T-helper 2 cell treated with Interferon-gamma antibody and Interleukin-4, amounts not matched to agents 5 μg/mL and 100 μg/mL, for 36 hours (primary cell): ENCODE measurements around the gene GPAT2.
"Not testable (repeated sequence)": the region's sequence is repeated elsewhere in the genome, so short reads cannot be mapped to it uniquely, and the experiment has no call there.

ENCODE experiments used
- DNase-seq: peaks from one replicate; pipeline ENCODE4 v3.0.0; 2021; ENCODE audit warnings: low spot score
- H3K27ac Mint-ChIP-seq: one replicate; pipeline ENCODE4 v1.8.0; 2021; ENCODE audit warnings: mild to moderate bottlenecking, mixed read lengths
- H3K27me3 Mint-ChIP-seq: one replicate; pipeline ENCODE4 v1.8.0; 2021; ENCODE audit warnings: low read depth, mixed read lengths
- H3K36me3 Mint-ChIP-seq: one replicate; pipeline ENCODE4 v1.8.0; 2021; ENCODE audit warnings: low read depth, mixed read lengths
- H3K4me1 Mint-ChIP-seq: one replicate; pipeline ENCODE4 v1.8.0; 2021; ENCODE audit warnings: low read depth, mixed read lengths
- H3K4me3 Mint-ChIP-seq: one replicate; pipeline ENCODE4 v1.8.0; 2022; ENCODE audit warnings: mild to moderate bottlenecking, moderate library complexity, mixed read lengths
- H3K9me3 Mint-ChIP-seq: one replicate; pipeline ENCODE4 v1.8.0; 2021; ENCODE audit warnings: mixed read lengths

GPAT2 gene

GRCh38 chr2:96034792-96035191, at the start of gene GPAT2:
Gene GPAT2, minus strand, starts transcription at chr2:96034916. Its CDS starts 2,557 bp downstream, at chr2:96032359.
- not testable (repeated sequence) for H3K4me3 Mint-ChIP-seq, H3K9me3 Mint-ChIP-seq, H3K27me3 Mint-ChIP-seq, DNase-seq, H3K36me3 Mint-ChIP-seq, H3K4me1 Mint-ChIP-seq, H3K27ac Mint-ChIP-seq

GRCh38 chr2:96083989-96084857, 49.5 kb upstream of the GPAT2 start:
- Mint-ChIP-seq H3K4me3 (no peak overlapping the region), H3K4me1 (peaks cover 4% of the 10 kb centered on the region), H3K27me3 (peaks cover 12% of the 10 kb centered on the region), H3K36me3 (no peaks in the 10 kb centered on the region), H3K27ac (no peak overlapping the region), H3K9me3 (no peaks in the 10 kb centered on the region)
- no peak for DNase-seq

GRCh38 chr2:96083064-96083939, 48.6 kb upstream of the GPAT2 start:
- H3K4me1 Mint-ChIP-seq = peaks cover 4% of the 10 kb centered on the region
- no peak for DNase-seq
- no peak overlapping the region for H3K27ac Mint-ChIP-seq
- no peaks in the 10 kb centered on the region for H3K9me3 Mint-ChIP-seq
- H3K4me3 Mint-ChIP-seq = no peak overlapping the region
- H3K36me3 Mint-ChIP-seq = no peaks in the 10 kb centered on the region
- H3K27me3 Mint-ChIP-seq = peaks cover 19% of the 10 kb centered on the region

GRCh38 chr2:96082211-96083063, 47.7 kb upstream of the GPAT2 start:
- Mint-ChIP-seq H3K36me3 (no peaks in the 10 kb centered on the region), H3K27me3 (peaks cover 22% of the 10 kb centered on the region), H3K27ac (no peak overlapping the region), H3K9me3 (no peaks in the 10 kb centered on the region), H3K4me3 (no peak overlapping the region), H3K4me1 (peaks cover 4% of the 10 kb centered on the region)
- no peak for DNase-seq

GRCh38 chr2:96081042-96081441, 46.3 kb upstream of the GPAT2 start:
- DNase-seq = no peak
- no peak overlapping the region for H3K27ac Mint-ChIP-seq
- no peaks in the 10 kb centered on the region for H3K36me3 Mint-ChIP-seq
- H3K9me3 Mint-ChIP-seq = no peaks in the 10 kb centered on the region
- H3K27me3 Mint-ChIP-seq = peaks cover 24% of the 10 kb centered on the region
- H3K4me1 Mint-ChIP-seq = no peaks in the 10 kb centered on the region
- H3K4me3 Mint-ChIP-seq = no peak overlapping the region

GRCh38 chr2:96075199-96075771, 40.6 kb upstream of the GPAT2 start:
- Mint-ChIP-seq H3K36me3 (no peaks in the 10 kb centered on the region), H3K4me3 (no peak overlapping the region), H3K4me1 (no peaks in the 10 kb centered on the region), H3K9me3 (no peaks in the 10 kb centered on the region), H3K27ac (no peak overlapping the region), H3K27me3 (peaks cover 26% of the 10 kb centered on the region)
- DNase-seq = no peak

GRCh38 chr2:96074156-96074555, 39.4 kb upstream of the GPAT2 start:
- no peak overlapping the region for H3K4me3 Mint-ChIP-seq
- H3K27ac Mint-ChIP-seq = no peak overlapping the region

GRCh38 chr2:96073170-96073775, 38.6 kb upstream of the GPAT2 start:
- H3K27me3 Mint-ChIP-seq = peaks cover 12% of the 10 kb centered on the region
- no peaks in the 10 kb centered on the region for H3K9me3 Mint-ChIP-seq
- H3K36me3 Mint-ChIP-seq = no peaks in the 10 kb centered on the region
- DNase-seq = no peak
- H3K27ac Mint-ChIP-seq = no peak overlapping the region
- H3K4me1 Mint-ChIP-seq = no peaks in the 10 kb centered on the region
- no peak overlapping the region for H3K4me3 Mint-ChIP-seq

More at GRCh38 chr2:96074156-96074555, 39.4 kb upstream of the GPAT2 start:
- Mint-ChIP-seq H3K4me1 (no peaks in the 10 kb centered on the region), H3K36me3 (no peaks in the 10 kb centered on the region), H3K9me3 (no peaks in the 10 kb centered on the region), H3K27me3 (peaks cover 18% of the 10 kb centered on the region)
- DNase-seq = no peak

GRCh38 chr2:96072746-96073145, 38.0 kb upstream of the GPAT2 start:
- Mint-ChIP-seq H3K4me1 (no peaks in the 10 kb centered on the region), H3K27me3 (peaks cover 12% of the 10 kb centered on the region), H3K27ac (no peak overlapping the region), H3K9me3 (no peaks in the 10 kb centered on the region), H3K36me3 (no peaks in the 10 kb centered on the region), H3K4me3 (no peak overlapping the region)
- no peak for DNase-seq

GRCh38 chr2:96071977-96072491, 37.3 kb upstream of the GPAT2 start:
- not testable (repeated sequence) for DNase-seq, H3K4me3 Mint-ChIP-seq, H3K4me1 Mint-ChIP-seq, H3K9me3 Mint-ChIP-seq, H3K36me3 Mint-ChIP-seq, H3K27me3 Mint-ChIP-seq, H3K27ac Mint-ChIP-seq

- not testable (repeated sequence) for H3K9me3 Mint-ChIP-seq, DNase-seq, H3K36me3 Mint-ChIP-seq, H3K4me1 Mint-ChIP-seq, H3K27me3 Mint-ChIP-seq, H3K27ac Mint-ChIP-seq, H3K4me3 Mint-ChIP-seq
These were observed 36.6 kb upstream of the GPAT2 start for GRCh38 chr2:96071087-96071976.

- not testable (repeated sequence) for H3K27ac Mint-ChIP-seq, H3K27me3 Mint-ChIP-seq, H3K4me3 Mint-ChIP-seq, H3K4me1 Mint-ChIP-seq, DNase-seq, H3K36me3 Mint-ChIP-seq, H3K9me3 Mint-ChIP-seq
These were observed 35.6 kb upstream of the GPAT2 start for GRCh38 chr2:96070351-96070750.
